ENCODE data around the gene KLHL29. TPM values are rescaled to one million over a fixed set of nuclear protein-coding genes. Genes with fewer than 3 reads are reported as not detected.

Gene KLHL29
- total and polyA plus RNA-seq, 9 donors = 3.0 to 6.6 (median 3.9) TPM

DNA sequence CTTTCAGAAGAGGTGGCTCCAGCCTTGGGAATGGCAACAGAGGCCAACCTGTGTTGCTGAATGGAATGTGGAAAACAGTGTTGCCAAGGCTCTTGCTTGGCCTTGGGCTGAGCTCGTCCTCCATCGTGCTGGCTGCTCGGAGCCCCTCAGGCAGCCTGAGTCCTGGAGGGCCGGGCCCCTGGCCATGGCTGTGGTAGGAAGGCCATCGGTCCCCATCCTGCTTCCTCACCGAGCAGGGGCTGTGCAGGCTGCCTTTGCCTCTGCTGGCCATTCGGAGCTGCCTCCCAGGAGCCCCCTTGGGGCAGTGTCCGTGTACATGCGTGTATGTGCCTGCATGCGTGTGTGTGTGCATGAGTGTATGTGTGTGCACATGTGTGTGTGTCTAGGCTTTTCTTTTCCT is 178.2 kb downstream of the KLHL29 start:
- Histone ChIP-seq H3K4me1 (ENCODE audit: insufficient read depth) (peaks cover 22% of the 10 kb centered on the region), H3K36me3 (no peaks in the 10 kb centered on the region), H3K27ac (peak overlapping the region in 1 of 2 donors; percentile 68), H3K9me3 (no peaks in the 10 kb centered on the region), H3K27me3 (no peaks in the 10 kb centered on the region), H3K4me3 (no peak overlapping the region)
- peak in 2 of 5 donors; percentile 25 to 40 for DNase-seq
- WGBS, 3 donors = 48 to 75% (median 54%) methylated on average over 10 of the region's 10 CpGs
- TF ChIP-seq, protein P1, sequence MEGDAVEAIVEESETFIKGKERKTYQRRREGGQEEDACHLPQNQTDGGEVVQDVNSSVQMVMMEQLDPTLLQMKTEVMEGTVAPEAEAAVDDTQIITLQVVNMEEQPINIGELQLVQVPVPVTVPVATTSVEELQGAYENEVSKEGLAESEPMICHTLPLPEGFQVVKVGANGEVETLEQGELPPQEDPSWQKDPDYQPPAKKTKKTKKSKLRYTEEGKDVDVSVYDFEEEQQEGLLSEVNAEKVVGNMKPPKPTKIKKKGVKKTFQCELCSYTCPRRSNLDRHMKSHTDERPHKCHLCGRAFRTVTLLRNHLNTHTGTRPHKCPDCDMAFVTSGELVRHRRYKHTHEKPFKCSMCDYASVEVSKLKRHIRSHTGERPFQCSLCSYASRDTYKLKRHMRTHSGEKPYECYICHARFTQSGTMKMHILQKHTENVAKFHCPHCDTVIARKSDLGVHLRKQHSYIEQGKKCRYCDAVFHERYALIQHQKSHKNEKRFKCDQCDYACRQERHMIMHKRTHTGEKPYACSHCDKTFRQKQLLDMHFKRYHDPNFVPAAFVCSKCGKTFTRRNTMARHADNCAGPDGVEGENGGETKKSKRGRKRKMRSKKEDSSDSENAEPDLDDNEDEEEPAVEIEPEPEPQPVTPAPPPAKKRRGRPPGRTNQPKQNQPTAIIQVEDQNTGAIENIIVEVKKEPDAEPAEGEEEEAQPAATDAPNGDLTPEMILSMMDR (IDR thresholded peaks at IDR 0.05) = no peak
- no peak for TF ChIP-seq POLR2A (IDR thresholded peaks at IDR 0.05)
- no peak for TF ChIP-seq EP300 (IDR thresholded peaks at IDR 0.05)
- intact Hi-C loops (cut with DNase I) = no loop called here

DNA sequence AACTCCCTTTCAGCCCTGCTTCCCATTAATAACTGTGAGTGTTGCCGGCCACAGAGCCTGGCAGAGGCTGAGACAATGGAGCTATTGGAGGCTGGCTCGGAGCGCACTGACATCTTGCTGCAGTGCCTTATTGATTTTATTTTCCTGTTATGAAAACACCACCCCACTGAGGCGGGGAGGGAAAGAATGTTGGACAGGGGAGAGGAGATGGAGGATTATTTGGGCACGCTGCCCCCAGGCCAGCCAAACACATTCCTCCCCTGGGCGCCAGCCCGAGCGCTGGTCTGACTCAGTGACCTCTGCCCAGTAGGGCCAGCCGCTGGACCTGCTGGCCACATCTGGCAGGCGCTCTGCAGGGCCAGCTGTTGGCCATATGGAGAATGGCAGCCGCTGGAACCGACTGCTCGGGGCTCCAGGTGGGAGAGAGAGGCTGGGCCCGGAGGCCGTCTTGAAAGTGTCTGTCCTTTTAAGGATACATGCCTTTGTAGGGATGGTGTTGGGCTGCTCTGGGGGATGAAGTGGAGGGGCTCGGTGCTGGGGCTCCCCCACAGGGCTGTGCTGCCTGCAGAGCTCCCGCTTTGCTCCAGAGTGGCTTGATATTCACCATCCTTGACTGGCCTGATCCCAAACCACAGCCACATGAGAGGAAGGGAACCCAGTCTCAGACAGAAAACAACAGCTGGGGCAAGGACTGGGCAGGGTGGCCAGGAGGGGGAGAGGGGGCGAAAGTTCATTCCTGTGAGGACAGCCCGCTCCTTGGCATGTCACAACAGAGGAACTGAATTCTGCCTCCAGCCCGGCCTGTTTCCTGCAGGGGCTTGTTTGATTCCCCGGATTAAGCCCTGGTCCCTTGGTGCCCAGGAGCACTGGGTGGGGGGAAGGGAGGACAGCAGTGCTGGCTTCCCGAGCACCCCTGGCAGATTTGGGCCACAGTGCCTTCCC is 179.0 kb downstream of the KLHL29 start:
- H3K27ac ChIP-seq = peak overlapping the region; percentile 9 to 68
- TF ChIP-seq, protein P1 (IDR thresholded peaks at IDR 0.05) = no peak
- TF ChIP-seq EP300 (IDR thresholded peaks at IDR 0.05) (no peak), POLR2A (IDR thresholded peaks at IDR 0.05) (no peak)
- H3K4me3 ChIP-seq = no peak overlapping the region
- H3K9me3 ChIP-seq = no peaks in the 10 kb centered on the region
- peak; percentile 53 to 82 (median 74) for DNase-seq
- intact Hi-C loops (cut with DNase I) = no loop called here
- no peaks in the 10 kb centered on the region for H3K27me3 ChIP-seq
- peaks cover 22% of the 10 kb centered on the region for H3K4me1 ChIP-seq (ENCODE audit: insufficient read depth)
- no peaks in the 10 kb centered on the region for H3K36me3 ChIP-seq
- WGBS, 3 donors = 9 to 33% (median 11%) methylated on average over 22 of the region's 22 CpGs

DNA sequence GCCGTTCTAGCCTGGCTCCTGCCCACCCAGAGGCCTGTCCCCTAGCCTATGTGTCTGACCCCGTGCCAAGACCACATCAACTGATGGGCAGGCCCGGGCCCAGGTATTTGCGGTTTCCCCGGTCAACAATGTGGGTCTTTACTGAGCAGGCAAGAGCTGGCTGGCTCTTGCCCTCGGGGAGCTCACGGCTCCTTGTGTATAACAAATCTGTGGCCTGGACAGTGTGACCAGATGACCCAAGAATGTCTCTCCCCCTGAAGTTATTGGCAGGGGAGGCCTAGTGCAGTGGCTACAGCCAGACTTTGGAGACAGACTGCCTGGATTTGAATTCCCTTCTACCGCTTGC is 179.6 kb downstream of the KLHL29 start:
- H3K4me1 ChIP-seq (ENCODE audit: insufficient read depth) = peaks cover 22% of the 10 kb centered on the region

DNA sequence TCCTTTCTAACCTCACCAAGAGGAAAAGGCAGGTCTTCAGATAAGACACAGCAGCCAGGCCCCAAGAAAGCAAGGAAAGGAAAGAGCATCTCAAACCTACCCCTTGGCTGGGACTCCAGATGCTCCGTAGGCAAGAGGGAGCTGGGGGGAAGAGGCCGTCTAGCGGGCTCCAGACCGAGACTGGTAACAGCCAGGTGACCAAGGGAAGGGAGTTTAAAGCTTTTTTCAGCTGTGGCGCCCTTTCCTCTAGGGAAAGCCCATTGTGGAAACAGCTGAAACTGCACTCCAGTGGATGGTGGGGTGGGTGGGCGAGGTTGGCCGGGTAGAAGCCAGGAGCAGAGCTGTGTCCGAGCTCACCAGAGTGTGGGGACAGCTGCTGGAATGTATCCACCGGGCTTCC is 180.4 kb downstream of the KLHL29 start:
- no peak overlapping the region for H3K4me3 ChIP-seq
- WGBS, 3 donors = 95% methylated on average over 9 of the region's 9 CpGs
- H3K27ac ChIP-seq = peak overlapping the region in 1 of 2 donors; percentile 68
- peaks cover 22% of the 10 kb centered on the region for H3K4me1 ChIP-seq (ENCODE audit: insufficient read depth)
- intact Hi-C loops (cut with DNase I) = no loop called here
- DNase-seq = no peak
- TF ChIP-seq, protein P1 (IDR thresholded peaks at IDR 0.05) = no peak
- TF ChIP-seq POLR2A (IDR thresholded peaks at IDR 0.05) (no peak), EP300 (IDR thresholded peaks at IDR 0.05) (no peak)
- no peaks in the 10 kb centered on the region for H3K9me3 ChIP-seq
- no peaks in the 10 kb centered on the region for H3K27me3 ChIP-seq
- H3K36me3 ChIP-seq = no peaks in the 10 kb centered on the region

More for the DNA sequence above, 179.6 kb downstream of the KLHL29 start:
- WGBS, 3 donors = 52 to 74% (median 62%) methylated on average over 8 of the region's 8 CpGs
- no peaks in the 10 kb centered on the region for H3K36me3 ChIP-seq
- H3K9me3 ChIP-seq = no peaks in the 10 kb centered on the region
- no peaks in the 10 kb centered on the region for H3K27me3 ChIP-seq
- intact Hi-C loops (cut with DNase I) = no loop called here
- H3K4me3 ChIP-seq = no peak overlapping the region
- TF ChIP-seq, protein P1 (IDR thresholded peaks at IDR 0.05) = no peak
- no peak for TF ChIP-seq EP300 (IDR thresholded peaks at IDR 0.05)
- peak in 1 of 5 donors; percentile 52 for DNase-seq
- peak overlapping the region; percentile 9 to 68 for H3K27ac ChIP-seq

All from ovary (tissue), 9 donors.